ENCODE results near the gene LAMC2.

DNA sequence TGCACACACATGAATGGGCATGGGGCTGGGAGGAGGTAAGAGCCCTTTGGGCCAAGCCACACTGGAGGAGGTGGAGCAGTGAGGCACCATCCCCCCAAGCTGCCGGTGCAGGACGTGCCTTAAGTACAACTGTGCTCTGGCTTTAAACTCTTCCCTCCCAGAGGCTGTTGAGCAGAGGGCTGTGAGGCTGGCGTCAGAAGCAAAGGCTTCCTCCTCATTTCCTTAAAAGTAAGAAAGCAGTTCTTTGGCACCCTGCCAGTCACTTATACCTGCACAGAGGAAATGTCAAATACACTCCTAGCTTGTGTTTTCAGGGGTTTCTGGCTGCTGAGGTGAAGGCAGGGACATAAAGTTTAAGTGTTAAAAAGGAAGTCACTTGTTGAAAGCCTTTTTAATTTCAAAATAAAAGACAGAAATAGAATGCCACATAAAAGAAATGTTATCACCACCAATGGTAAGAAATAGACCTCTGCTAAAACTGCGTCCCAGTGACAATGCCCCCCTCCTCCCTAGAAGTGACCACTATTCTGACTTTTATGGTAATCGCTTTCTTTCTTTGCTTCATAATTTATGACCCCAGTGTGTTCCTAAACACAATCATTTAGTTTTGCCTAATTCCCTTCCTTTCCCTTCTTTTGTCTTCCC lies 33.0 kb downstream of the LAMC2 start:
- TF ChIP-seq, protein P1, sequence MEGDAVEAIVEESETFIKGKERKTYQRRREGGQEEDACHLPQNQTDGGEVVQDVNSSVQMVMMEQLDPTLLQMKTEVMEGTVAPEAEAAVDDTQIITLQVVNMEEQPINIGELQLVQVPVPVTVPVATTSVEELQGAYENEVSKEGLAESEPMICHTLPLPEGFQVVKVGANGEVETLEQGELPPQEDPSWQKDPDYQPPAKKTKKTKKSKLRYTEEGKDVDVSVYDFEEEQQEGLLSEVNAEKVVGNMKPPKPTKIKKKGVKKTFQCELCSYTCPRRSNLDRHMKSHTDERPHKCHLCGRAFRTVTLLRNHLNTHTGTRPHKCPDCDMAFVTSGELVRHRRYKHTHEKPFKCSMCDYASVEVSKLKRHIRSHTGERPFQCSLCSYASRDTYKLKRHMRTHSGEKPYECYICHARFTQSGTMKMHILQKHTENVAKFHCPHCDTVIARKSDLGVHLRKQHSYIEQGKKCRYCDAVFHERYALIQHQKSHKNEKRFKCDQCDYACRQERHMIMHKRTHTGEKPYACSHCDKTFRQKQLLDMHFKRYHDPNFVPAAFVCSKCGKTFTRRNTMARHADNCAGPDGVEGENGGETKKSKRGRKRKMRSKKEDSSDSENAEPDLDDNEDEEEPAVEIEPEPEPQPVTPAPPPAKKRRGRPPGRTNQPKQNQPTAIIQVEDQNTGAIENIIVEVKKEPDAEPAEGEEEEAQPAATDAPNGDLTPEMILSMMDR (conservative IDR thresholded peaks at IDR 0.05 in 1 of 2, IDR thresholded peaks at IDR 0.05 in 1 of 2; ENCODE audit: low read depth in 1 of 2, low read length in 2 of 2) = no peak
- TF ChIP-seq EZH2 (IDR thresholded peaks at IDR 0.05; ENCODE audit: low read length, missing control alignments) = no peak
